Osteoblast (primary cell): ENCODE measurements around the gene TBC1D7. TPM values are rescaled to one million over a fixed set of nuclear protein-coding genes. Genes with fewer than 3 reads are reported as not detected.

Source experiments
- DNase-seq: peaks from one replicate; pipeline ENCODE4 v3.0.0; 2011; ENCODE audit warnings: low spot score, mixed read lengths; ENCODE audit not compliant: insufficient read length; ENCODE audit errors: missing footprints
- H2AFZ ChIP-seq: 2 replicates; pipeline ENCODE4 v1.6.0; 2011; ENCODE audit warnings: mild to moderate bottlenecking, low read length
- H3K27ac ChIP-seq: 2 replicates; pipeline ENCODE4 v1.5.1; 2011; ENCODE audit warnings: mild to moderate bottlenecking, low read depth, low read length, moderate library complexity
- H3K27me3 ChIP-seq: 2 replicates; pipeline ENCODE4 v1.6.0; 2012; ENCODE audit warnings: mild to moderate bottlenecking, control low read depth, inconsistent platforms, low read length, moderate library complexity; ENCODE audit not compliant: insufficient read depth
- H3K36me3 ChIP-seq: 2 replicates; pipeline ENCODE4 v1.5.1; 2011; ENCODE audit warnings: mild to moderate bottlenecking, low read length, control low read depth, moderate library complexity; ENCODE audit not compliant: insufficient read depth
- H3K4me1 ChIP-seq: 2 replicates; pipeline ENCODE4 v1.5.1; 2011; ENCODE audit warnings: mild to moderate bottlenecking, low read length, control low read depth, moderate library complexity; ENCODE audit not compliant: insufficient read depth
- H3K4me2 ChIP-seq: 2 replicates; pipeline ENCODE4 v1.6.0; 2011; ENCODE audit warnings: mild to moderate bottlenecking, low read length; ENCODE audit not compliant: insufficient read depth
- H3K4me3 ChIP-seq: fragments of 200-600 bp; sonication (generic); 3 replicates; pipeline ENCODE4 v1.5.1; 2012; ENCODE audit warnings: mild to moderate bottlenecking, low read length, inconsistent platforms; ENCODE audit not compliant: insufficient read depth
- H3K79me2 ChIP-seq: 2 replicates; pipeline ENCODE4 v1.6.0; 2012; ENCODE audit warnings: mild to moderate bottlenecking, low read length, control low read depth, inconsistent platforms; ENCODE audit not compliant: insufficient read depth
- H3K9me3 ChIP-seq: 2 replicates; pipeline ENCODE4 v1.5.1; 2011; ENCODE audit warnings: low read depth, low read length, control low read depth
- H4K20me1 ChIP-seq: 2 replicates; pipeline ENCODE4 v1.6.0; 2012; ENCODE audit warnings: mild to moderate bottlenecking, low read length, control low read depth; ENCODE audit not compliant: insufficient read depth
- total RNA-seq: library from RNA; depleted of rRNA; stranded (reverse); fragments of >200 nt; gene quantifications from 2 replicates; pipeline ENCODE4 v1.2.3, GENCODE V29; 2012
- TF ChIP-seq, protein P1 (sequence below): IDR thresholded peaks from 2 replicates; pipeline ENCODE4 v1.5.1; 2011; ENCODE audit warnings: mild to moderate bottlenecking, low read depth, low read length, moderate library complexity; ENCODE audit errors: extremely low read depth

The TBC1D7 gene
- total RNA-seq, 1 donor, result 18.8 TPM

DNA sequence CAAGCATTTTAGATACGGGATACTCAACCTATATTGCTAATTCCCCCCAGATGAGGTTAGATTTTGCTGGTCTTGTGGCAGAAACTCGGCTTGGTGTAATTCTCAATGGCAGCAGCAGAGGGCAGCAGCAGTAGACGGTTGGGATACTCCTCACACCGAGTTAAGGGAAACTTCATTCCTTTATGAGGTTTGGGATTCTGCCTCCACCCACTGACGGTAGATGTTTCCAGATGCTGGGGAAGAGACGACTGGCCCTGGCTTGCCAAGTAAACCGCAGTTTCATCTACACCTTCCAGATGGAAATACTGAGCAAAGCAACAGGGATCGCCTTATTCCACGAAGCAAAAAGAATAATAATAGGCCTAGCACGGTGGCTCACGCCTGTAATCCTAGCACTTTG lies 8.2 kb upstream of the TBC1D7 start:
- no peak overlapping the region for H3K4me3 ChIP-seq

DNA sequence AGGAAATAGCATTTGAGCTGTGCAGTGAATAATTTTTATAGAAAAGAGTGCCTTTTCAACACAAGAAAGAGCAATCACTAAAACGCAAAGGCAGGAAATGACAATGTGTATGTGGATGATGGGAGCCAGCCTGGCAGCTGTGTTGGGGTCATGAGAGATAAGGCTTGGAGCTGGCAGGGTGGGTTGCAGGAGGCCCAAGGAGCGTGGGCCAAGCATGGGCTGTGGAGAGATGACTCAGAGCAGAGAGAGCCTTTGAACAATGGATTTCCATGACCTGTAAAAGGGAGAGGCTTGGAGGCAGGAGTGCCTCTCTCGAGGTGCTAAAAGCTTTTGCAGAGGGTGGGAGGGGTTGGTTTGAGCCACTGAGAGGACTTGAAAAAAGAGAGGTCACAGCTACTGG lies 6.6 kb upstream of the TBC1D7 start:
- Histone ChIP-seq H3K9me3 (no peaks in the 10 kb centered on the region), H3K36me3 (no peaks in the 10 kb centered on the region), H3K4me1 (no peaks in the 10 kb centered on the region), H3K79me2 (no peaks in the 10 kb centered on the region), H2AFZ (no peak overlapping the region), H4K20me1 (no peaks in the 10 kb centered on the region), H3K27ac (no peak overlapping the region), H3K27me3 (peaks cover 1% of the 10 kb centered on the region), H3K4me3 (no peak overlapping the region), H3K4me2 (no peak overlapping the region)
- no peak for DNase-seq
- TF ChIP-seq, protein P1, sequence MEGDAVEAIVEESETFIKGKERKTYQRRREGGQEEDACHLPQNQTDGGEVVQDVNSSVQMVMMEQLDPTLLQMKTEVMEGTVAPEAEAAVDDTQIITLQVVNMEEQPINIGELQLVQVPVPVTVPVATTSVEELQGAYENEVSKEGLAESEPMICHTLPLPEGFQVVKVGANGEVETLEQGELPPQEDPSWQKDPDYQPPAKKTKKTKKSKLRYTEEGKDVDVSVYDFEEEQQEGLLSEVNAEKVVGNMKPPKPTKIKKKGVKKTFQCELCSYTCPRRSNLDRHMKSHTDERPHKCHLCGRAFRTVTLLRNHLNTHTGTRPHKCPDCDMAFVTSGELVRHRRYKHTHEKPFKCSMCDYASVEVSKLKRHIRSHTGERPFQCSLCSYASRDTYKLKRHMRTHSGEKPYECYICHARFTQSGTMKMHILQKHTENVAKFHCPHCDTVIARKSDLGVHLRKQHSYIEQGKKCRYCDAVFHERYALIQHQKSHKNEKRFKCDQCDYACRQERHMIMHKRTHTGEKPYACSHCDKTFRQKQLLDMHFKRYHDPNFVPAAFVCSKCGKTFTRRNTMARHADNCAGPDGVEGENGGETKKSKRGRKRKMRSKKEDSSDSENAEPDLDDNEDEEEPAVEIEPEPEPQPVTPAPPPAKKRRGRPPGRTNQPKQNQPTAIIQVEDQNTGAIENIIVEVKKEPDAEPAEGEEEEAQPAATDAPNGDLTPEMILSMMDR, result no peak

More for the DNA sequence above, 8.2 kb upstream of the TBC1D7 start:
- Histone ChIP-seq H3K36me3 (no peaks in the 10 kb centered on the region), H3K27ac (no peak overlapping the region), H4K20me1 (no peaks in the 10 kb centered on the region), H2AFZ (peak overlapping the region; percentile 65), H3K4me2 (peak overlapping the region; percentile 22), H3K27me3 (peaks cover 3% of the 10 kb centered on the region), H3K79me2 (no peaks in the 10 kb centered on the region), H3K9me3 (no peaks in the 10 kb centered on the region), H3K4me1 (no peaks in the 10 kb centered on the region)
- peak; percentile 84 for DNase-seq
- TF ChIP-seq, protein P1, result peak; percentile 88

DNA sequence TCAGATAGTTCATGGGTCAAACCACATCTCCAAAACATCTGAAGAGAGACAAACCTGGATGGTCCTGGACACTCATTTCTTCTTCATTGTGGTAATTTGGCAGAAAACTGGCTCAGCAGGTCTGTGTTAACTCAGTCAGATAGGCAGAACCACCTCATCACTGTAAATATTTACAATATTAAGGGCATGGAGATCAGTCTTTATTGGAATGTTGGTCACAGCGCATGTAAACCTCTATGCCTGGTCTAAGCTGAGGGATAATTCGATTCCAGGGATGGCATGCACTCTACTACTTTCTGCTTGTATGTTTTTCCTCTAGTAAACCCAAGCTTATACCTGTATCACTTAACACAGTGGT lies 4.0 kb upstream of the TBC1D7 start:
- no peaks in the 10 kb centered on the region for H3K9me3 ChIP-seq
- DNase-seq, result no peak

GRCh38 chr6:13331516-13332348 lies 3.4 kb upstream of the TBC1D7 start:
- Histone ChIP-seq H3K4me1 (peaks cover 12% of the 10 kb centered on the region), H3K36me3 (no peaks in the 10 kb centered on the region), H3K9me3 (no peaks in the 10 kb centered on the region), H3K27me3 (no peaks in the 10 kb centered on the region), H3K79me2 (peaks cover 14% of the 10 kb centered on the region), H3K27ac (no peak overlapping the region), H4K20me1 (no peaks in the 10 kb centered on the region), H3K4me3 (no peak overlapping the region), H3K4me2 (no peak overlapping the region), H2AFZ (no peak overlapping the region)
- TF ChIP-seq, protein P1, result peak; percentile 62
- DNase-seq, result no peak

More for the DNA sequence above, 4.0 kb upstream of the TBC1D7 start:
- Histone ChIP-seq H3K36me3 (no peaks in the 10 kb centered on the region), H4K20me1 (no peaks in the 10 kb centered on the region), H3K27me3 (no peaks in the 10 kb centered on the region), H3K4me1 (peaks cover 9% of the 10 kb centered on the region), H2AFZ (no peak overlapping the region), H3K4me3 (no peak overlapping the region), H3K27ac (no peak overlapping the region), H3K79me2 (peaks cover 9% of the 10 kb centered on the region), H3K4me2 (no peak overlapping the region)
- TF ChIP-seq, protein P1, result no peak
